HG03095 (cell line): ENCODE data around the gene GULP1.

ENCODE experiments used
- ATAC-seq: cut with Tn5 transposase; IDR thresholded peaks from one replicate; pipeline ENCODE4 v1.9.1; 2021; ENCODE audit warnings: moderate library complexity; ENCODE audit not compliant: unreplicated experiment

Gene GULP1

GRCh38 chr2:188322569-188323551 is 31.2 kb downstream of the GULP1 start:
- ATAC-seq = no peak

GRCh38 chr2:188324067-188324466 is 32.4 kb downstream of the GULP1 start:
- ATAC-seq = no peak

GRCh38 chr2:188326290-188326668 is 34.6 kb downstream of the GULP1 start:
- ATAC-seq = no peak

- no peak for ATAC-seq
These were observed 35.1 kb downstream of the GULP1 start for GRCh38 chr2:188326669-188327301.

- no peak for ATAC-seq
These were observed 36.0 kb downstream of the GULP1 start for GRCh38 chr2:188327518-188328213.

GRCh38 chr2:188328419-188328818 is 36.7 kb downstream of the GULP1 start:
- no peak for ATAC-seq

GRCh38 chr2:188330316-188331053 is 38.8 kb downstream of the GULP1 start:
- no peak for ATAC-seq

- no peak for ATAC-seq
These were observed 40.9 kb downstream of the GULP1 start for GRCh38 chr2:188332619-188333018.

GRCh38 chr2:188333751-188334524 is 42.3 kb downstream of the GULP1 start:
- ATAC-seq = no peak

GRCh38 chr2:188338463-188338862 is 46.8 kb downstream of the GULP1 start:
- ATAC-seq = no peak

GRCh38 chr2:188340257-188340656 is 48.6 kb downstream of the GULP1 start:
- no peak for ATAC-seq

GRCh38 chr2:188345020-188345419 is 53.3 kb downstream of the GULP1 start:
- no peak for ATAC-seq

GRCh38 chr2:188345426-188345825 is 53.8 kb downstream of the GULP1 start:
- no peak for ATAC-seq

- no peak for ATAC-seq
These were observed 54.3 kb downstream of the GULP1 start for GRCh38 chr2:188345831-188346458.

GRCh38 chr2:188349019-188349418 is 57.3 kb downstream of the GULP1 start:
- no peak for ATAC-seq

- no peak for ATAC-seq
These were observed 61.6 kb downstream of the GULP1 start for GRCh38 chr2:188353282-188353681.

- ATAC-seq = no peak
These were observed 69.0 kb downstream of the GULP1 start for GRCh38 chr2:188360485-188361263.

- no peak for ATAC-seq
These were observed 72.5 kb downstream of the GULP1 start for GRCh38 chr2:188364033-188364630.
